CMK (cell line): ENCODE measurements around the gene CDO1.
"Not testable (repeated sequence)": the region's sequence is repeated elsewhere in the genome, so short reads cannot be mapped to it uniquely, and the experiment has no call there.

ENCODE experiments used
- DNase-seq: peaks from one replicate; pipeline ENCODE4 v3.0.0-alpha.2; 2010; ENCODE audit warnings: low read depth

Gene CDO1

GRCh38 chr5:115829913-115830312, 13.5 kb upstream of the CDO1 start:
- DNase-seq: no peak

- no peak for DNase-seq
These were observed 9.5 kb upstream of the CDO1 start for GRCh38 chr5:115825948-115826347.

DNA sequence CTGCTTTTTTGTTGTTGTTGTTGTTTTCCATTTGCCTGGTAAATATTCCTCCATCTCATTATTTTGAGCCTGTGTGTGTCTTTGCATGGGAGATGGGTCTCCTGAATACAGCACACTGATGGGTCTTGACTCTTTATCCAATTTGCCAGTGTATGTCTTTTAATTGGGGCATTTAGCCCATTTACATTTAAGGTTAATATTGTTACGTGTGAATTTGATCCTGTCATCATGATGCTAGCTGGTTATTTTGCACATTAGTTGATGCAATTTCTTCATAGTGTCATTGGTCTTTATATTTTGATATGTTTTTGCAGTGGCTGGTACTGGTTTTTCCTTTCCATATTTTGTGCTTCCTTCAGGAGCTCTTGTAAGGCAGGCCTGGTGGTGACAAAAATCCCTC, 8.5 kb upstream of the CDO1 start:
- not testable (repeated sequence) for DNase-seq

DNA sequence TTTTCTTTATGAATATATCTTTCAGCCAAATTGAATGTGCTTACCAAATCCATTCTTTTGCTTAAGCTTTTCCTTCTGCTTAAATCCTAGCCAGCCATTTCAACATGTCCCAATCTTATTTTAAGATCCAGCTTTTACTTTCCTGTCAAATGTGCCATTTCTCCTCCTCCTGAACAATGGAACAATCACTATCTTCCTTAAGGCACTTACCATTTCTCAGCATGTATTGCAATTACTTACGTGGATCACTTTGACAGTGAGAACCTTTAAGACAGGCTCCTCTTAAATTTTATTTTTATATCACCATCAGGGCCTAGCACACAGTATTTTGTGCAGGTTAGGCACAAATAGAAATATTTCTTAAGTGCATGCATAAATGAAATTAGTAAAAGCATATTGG, 4.4 kb upstream of the CDO1 start:
- DNase-seq: no peak

DNA sequence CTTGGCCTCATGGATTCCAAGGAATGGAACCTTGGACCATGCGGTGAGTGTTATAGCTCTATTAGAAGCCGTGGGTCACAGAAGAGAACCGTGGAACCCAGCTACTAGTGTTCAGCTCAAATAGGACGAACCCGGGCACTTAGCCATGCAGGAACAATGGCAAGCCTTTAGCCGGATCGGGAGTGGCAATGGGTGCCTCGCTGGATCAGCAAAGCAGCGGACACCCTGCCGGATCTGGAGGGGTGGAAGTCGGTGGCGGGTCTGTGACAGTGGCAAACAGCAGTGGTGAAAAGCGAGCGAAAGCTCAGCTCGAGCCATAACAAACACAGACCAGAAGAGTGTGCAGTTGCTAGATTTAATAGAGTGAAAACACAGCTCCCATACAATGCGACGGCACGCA, 2.4 kb upstream of the CDO1 start:
- DNase-seq: no peak

- no peak for DNase-seq
These were observed 927 bp upstream of the CDO1 start for GRCh38 chr5:115817386-115817785.

- no peak for DNase-seq
These were observed 700 bp downstream of the CDO1 start for GRCh38 chr5:115815693-115816225.

DNA sequence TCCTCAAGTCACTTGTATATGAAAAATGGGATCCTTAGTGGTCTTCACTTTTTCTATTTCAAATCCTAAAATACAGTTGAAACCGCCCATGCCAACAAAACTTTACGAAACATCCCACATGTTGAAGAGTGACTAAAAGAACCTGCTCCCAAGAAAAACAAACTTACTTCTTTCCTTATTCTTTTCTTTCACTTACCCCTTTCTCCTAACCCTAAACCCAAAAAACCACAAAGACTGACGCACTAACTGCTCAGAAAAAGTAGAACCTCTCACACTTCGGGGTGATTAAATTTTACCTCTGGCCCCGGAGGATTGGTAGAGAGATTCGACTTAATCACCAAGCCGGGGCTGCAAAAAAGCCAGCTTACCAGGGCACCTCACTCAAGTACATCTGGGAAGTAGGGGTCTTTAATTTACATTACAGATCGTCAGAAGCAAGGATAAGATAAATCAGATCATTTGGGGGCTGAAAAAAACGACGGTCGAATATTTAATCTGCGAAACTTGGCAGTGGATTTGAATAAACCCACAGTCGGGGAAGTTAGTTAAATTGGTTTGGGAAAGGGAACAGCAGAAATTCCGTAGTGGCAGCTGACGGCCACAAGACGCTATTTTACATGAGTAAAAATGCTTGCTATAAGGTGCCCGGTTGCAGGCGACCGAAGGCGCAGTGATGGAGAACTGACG, 1.3 kb downstream of the CDO1 start:
- no peak for DNase-seq

DNA sequence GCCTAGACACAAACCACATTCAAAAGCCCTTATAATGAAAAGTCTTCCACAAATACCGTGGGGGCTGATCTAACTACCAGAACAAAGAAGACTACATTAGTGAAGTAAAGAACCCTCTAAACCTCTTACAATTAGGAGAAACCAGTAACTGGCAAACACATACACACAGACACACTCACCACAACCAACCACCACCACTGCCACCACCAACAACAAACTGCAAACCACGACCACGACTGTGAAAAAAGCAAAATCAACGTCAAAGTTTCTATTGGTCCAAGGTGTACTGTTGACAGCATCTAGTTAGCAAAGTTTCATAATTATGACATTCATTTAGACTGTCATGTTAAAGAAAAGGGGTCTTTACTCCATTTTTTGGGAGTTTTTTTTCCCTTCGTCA, 2.7 kb downstream of the CDO1 start:
- DNase-seq: no peak

GRCh38 chr5:115812372-115812771, 4.1 kb downstream of the CDO1 start:
- DNase-seq: no peak

- DNase-seq: no peak
These were observed 5.1 kb downstream of the CDO1 start for GRCh38 chr5:115811406-115811805.

DNA sequence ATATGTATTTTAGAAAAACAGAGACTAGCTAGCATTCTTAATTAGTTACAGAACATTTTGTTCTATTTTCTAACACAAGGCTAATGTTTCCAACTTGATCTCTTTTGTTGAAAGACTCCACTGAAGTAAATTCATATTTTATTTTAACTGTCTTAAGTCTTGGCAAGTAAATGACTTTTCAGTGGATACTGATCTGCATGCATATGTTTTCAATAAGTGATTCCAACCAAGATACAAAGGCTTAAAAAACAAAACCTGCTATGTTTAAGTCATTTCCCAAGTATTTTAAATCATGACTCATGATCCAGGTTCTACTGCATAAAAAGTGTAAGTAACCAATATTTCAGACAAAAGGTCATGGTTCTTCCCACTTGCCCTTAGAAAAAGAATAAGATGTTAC, 5.7 kb downstream of the CDO1 start:
- no peak for DNase-seq

DNA sequence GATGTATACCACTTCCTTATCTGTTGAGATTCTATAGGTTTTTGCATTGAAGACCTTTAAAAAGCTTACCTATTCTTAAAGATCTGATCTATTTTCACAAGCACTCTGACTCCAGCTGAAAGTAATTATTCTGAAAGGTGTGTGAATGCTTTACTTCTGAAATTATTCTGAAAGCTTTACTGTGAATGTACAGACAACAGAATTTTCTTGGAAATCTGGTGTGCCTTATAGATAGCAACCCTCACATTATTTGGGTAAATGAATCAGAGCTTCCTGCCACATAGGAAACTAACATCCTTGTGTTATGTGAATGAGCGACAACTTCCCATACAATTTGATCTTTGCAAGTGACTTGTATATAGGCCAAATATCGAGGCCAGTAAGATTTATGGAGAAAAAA, 6.5 kb downstream of the CDO1 start:
- no peak for DNase-seq

DNA sequence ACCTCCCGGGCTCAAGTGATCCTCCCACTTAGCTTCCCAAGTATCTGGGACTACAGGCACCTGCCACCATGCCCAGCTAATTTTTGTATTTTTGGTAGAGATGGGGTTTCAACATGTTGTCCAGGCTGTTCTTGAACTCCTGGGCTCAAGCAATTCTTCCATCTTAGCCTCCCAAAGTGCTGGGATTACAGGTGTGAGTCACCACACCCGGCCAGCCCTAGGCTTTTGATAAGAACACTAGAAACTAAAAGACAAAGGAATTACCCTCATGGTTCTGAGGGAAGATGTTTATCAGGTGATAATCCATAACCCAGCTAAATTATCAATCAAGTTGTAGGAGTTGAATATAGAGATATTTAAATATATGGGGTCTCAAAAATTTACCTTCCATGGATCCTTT, 8.4 kb downstream of the CDO1 start:
- DNase-seq: not testable (repeated sequence)

GRCh38 chr5:115807654-115808052, 8.8 kb downstream of the CDO1 start:
- DNase-seq: no peak

- no peak for DNase-seq
These were observed 9.3 kb downstream of the CDO1 start for GRCh38 chr5:115806986-115807653.

- DNase-seq: no peak
These were observed 14.5 kb downstream of the CDO1 start for GRCh38 chr5:115801984-115802383.

DNA sequence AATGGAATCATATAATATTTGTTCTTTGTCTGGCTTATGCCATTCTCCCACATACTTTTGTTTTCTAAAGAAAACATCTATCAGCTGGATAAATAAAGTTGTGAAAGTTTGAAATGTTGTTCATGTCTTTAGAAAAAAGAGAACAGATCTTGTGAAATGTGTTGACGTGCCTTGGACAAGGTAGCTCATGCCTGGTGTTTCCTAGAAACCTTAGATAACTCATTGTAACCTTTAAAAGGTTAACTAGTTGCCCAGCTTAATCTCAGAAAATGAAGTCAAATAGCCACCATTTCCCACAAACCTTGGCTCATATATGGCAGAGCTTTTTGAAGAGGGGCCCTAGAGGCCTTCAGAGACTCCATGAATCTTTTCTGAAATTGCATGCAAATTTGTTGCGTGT, 15.3 kb downstream of the CDO1 start:
- no peak for DNase-seq

- no peak for DNase-seq
These were observed 16.4 kb downstream of the CDO1 start for GRCh38 chr5:115800108-115800507.

- DNase-seq: no peak
These were observed 18.2 kb downstream of the CDO1 start for GRCh38 chr5:115798252-115798651.

DNA sequence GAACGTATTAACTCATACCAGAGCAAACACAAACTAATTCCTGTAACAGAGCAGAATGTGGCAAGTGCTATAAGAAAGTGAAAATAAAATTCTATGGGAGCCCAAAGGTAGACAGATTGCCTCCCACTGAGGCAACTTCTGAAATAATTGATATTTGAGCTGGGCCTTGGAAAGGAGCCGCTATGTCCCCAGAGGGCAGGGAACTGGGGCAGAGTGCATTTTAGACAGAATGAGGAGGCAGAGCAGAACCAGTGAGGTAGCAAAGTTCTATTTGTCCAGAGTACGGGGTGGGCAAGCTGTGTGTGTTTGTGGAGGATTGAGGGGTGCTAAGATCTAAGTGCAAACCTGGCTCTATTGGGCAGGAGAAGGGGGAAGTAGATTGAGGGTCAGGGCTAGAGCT, 19.8 kb downstream of the CDO1 start:
- no peak for DNase-seq

DNA sequence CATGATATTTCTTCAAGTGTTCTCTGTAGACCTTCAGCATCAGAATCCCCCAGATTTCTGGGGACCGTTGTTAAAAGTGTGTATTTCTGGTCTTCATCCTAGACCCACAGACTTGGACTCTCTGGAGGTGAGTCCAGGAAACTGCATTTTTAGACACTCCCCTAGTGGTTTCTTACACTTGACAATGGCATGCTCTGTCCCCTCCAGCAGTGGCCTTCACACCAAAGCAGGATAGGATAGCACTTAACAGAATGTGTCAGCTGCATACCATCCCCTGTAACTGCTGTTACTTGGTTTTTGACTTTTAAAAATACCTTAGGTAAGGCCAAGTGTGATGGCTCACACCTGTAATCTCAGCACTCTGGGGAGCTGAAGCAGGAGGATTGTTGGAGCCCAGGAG, 20.8 kb downstream of the CDO1 start:
- no peak for DNase-seq

- no peak for DNase-seq
These were observed 28.0 kb downstream of the CDO1 start for GRCh38 chr5:115788440-115788839.

GRCh38 chr5:115787426-115787825, 29.0 kb downstream of the CDO1 start:
- no peak for DNase-seq
